22Rv1 (cell line): ENCODE measurements around the gene SUGCT.
"Not testable (repeated sequence)": the region's sequence is repeated elsewhere in the genome, so short reads cannot be mapped to it uniquely, and the experiment has no call there.

Source experiments
- H3K27ac ChIP-seq: fragments of 450-650 bp; 2 replicates; pipeline ENCODE4 v1.5.1; 2017
- CTCF ChIP-seq: fragments of 450-650 bp; IDR thresholded peaks from 2 replicates; pipeline ENCODE4 v1.5.1; 2017; ENCODE audit warnings: mild to moderate bottlenecking
- ZFX ChIP-seq: fragments of 450-650 bp; IDR thresholded peaks from 2 replicates; pipeline ENCODE4 v1.6.1; 2017; ENCODE audit warnings: antibody characterized with exemption, borderline replicate concordance

SUGCT gene

GRCh38 chr7:40623863-40624262 is 489.1 kb downstream of the SUGCT start:
- TF ChIP-seq CTCF (no peak), ZFX (no peak)

DNA sequence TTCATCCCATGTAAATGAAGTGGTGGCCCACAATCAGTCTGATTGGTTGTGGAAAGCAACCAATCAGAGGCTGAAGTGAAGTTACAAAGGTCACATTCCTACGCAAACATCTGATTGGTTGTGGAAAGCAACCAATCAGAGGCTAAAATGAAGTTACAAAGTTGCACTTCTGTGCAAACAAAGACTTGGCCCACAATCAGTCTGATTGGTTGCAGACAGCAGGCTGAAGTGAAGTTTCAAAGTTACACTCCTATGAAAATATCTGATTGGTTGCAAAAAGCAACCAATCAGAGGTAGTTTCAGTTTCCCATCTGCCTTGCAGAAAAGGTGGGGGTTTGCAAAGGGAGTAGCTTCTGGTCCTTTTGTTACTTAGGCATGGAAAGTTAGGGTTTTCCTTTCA is 492.6 kb downstream of the SUGCT start:
- not testable (repeated sequence) for H3K27ac ChIP-seq

More at GRCh38 chr7:40623863-40624262, 489.1 kb downstream of the SUGCT start:
- no peak overlapping the region for H3K27ac ChIP-seq

DNA sequence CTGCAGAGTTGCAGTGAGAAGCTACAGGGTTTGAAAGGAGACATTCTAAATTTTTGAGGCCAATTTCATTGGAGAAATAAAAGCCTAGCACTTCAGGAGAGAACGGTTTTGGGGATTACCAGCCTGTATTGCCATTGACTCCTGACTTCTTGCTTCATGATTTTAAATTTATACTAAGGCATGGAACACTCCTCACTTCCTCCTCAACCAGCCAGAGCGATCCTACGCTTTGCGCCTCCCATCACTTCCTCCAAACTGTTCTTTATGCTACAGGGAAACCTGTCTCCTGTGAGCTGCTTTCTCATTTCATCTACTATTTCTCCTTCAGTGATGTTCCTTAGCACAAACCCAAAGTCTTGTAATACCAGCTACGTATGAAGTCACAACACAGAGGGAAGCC is 495.1 kb downstream of the SUGCT start:
- TF ChIP-seq ZFX (no peak), CTCF (no peak)

DNA sequence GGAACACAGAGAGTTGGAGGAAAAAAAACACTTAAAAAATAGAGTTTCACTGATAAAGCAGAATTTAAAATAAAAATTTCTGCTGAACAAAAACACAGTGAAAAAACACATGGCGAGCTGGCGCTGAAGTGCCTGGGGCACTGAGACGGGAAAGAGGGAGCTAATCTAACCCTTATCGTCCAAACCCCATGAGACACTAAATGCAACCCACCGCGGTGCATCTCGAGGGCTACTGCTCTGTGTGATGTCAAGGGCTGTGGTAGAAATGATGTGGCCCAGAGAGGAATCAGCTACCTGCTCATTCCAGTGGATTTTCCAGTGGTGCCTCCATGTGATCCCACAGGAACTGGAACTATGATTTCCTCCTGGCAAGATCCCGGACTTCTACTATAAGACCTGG is 499.3 kb downstream of the SUGCT start:
- no peak overlapping the region for H3K27ac ChIP-seq
- TF ChIP-seq CTCF (no peak), ZFX (no peak)

More for the DNA sequence above, 495.1 kb downstream of the SUGCT start:
- H3K27ac ChIP-seq, result no peak overlapping the region

- TF ChIP-seq ZFX, result no peak
- no peak for TF ChIP-seq CTCF
- no peak overlapping the region for H3K27ac ChIP-seq
These were observed 503.9 kb downstream of the SUGCT start for GRCh38 chr7:40638545-40639320.

DNA sequence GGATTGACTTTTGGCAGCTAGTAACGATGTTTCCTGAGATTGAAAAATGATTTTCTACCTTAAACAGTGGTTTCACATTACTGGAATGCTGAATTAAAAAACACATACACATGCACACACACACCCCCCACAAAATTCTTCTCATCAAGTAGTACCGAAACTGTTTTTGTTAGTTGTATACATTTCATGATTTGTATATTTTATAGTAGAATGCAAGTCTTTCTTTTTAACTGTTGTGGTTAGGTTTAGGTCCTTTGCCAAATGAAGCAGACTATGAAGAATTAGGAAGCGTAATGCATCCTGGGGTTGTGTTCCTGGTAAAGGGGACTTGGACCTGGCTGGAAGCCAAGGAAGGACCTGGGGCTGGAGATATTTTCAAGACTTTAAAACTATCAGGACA is 505.8 kb downstream of the SUGCT start:
- no peak overlapping the region for H3K27ac ChIP-seq
- TF ChIP-seq ZFX (no peak), CTCF (no peak)

- TF ChIP-seq CTCF, result no peak
- TF ChIP-seq ZFX, result no peak
- H3K27ac ChIP-seq, result no peak overlapping the region
These were observed 506.9 kb downstream of the SUGCT start for GRCh38 chr7:40641701-40642100.

- no peak for TF ChIP-seq ZFX
- no peak for TF ChIP-seq CTCF
- no peak overlapping the region for H3K27ac ChIP-seq
These were observed 508.9 kb downstream of the SUGCT start for GRCh38 chr7:40643664-40644063.
